T-cell (primary cell): Measurements from ENCODE around the gene PEAK3. TPM values are rescaled to one million over a fixed set of nuclear protein-coding genes. Genes with fewer than 3 reads are reported as not detected.
A peak's percentile ranks its signal among the peaks of the same experiment; 100 is the strongest.

Experiments used
- ATAC-seq, 4 experiments: fragments of 200-7000 bp in 3 of 4; fragments of 150-1000 bp in 1 of 4; cut with Tn5 transposase; replicated peaks in 1 of 4; 1 replicate in 3 of 4; 2 replicates in 1 of 4; pipeline ENCODE4 v1.10.0; 2021; ENCODE audit warnings: moderate library complexity in 3 of 4, mild to moderate bottlenecking in 2 of 4, moderate number of reproducible peaks in 1 of 4
- CTCF ChIA-PET, 2 donors: fragments of 300-600 bp; sonication (Branson Sonifier 250); formaldehyde crosslinking; loops; one replicate each; lab custom pipeline; 2022; ENCODE audit warnings: antibody characterized with exemption in 2 of 2; lab: Charles Lee
- POLR2A ChIA-PET, 2 donors: fragments of 300-600 bp; sonication (Branson Sonifier 250); formaldehyde crosslinking; loops; one replicate each; lab custom pipeline; 2022; ENCODE audit warnings: antibody characterized with exemption in 2 of 2; lab: Charles Lee
- DNase-seq, 35 experiments: peaks; one replicate each; pipeline versions ENCODE4 v3.0.0 to v3.0.0-alpha.2; 2013 to 2023
- H3K27ac ChIP-seq: one replicate; pipeline ENCODE4 v1.5.1; 2013; ENCODE audit warnings: low read length
- H3K27me3 ChIP-seq, 2 experiments: replicated peaks in 1 of 2; 1 replicate in 1 of 2; 2 replicates in 1 of 2; pipeline versions ENCODE4 v1.6.1 to v1.7.0; 2013; ENCODE audit warnings: low read length in 1 of 2, mixed read lengths in 1 of 2; ENCODE audit not compliant: control insufficient read depth in 2 of 2, insufficient read depth in 2 of 2; ENCODE audit errors: extremely low read depth in 1 of 2
- H3K36me3 ChIP-seq, 2 donors: 1 replicate in 1 of 2; 2 replicates in 1 of 2; pipeline versions ENCODE4 v1.6.1 to v1.7.0; 2013; ENCODE audit warnings: low read length in 1 of 2; ENCODE audit not compliant: control insufficient read depth in 2 of 2, insufficient read depth in 1 of 2; ENCODE audit errors: extremely low read depth in 1 of 2
- H3K4me1 ChIP-seq, 2 experiments: 1 replicate in 1 of 2; 2 replicates in 1 of 2; pipeline versions ENCODE4 v1.6.1 to v1.7.0; 2013; ENCODE audit warnings: low read length in 2 of 2, mixed read lengths in 1 of 2; ENCODE audit not compliant: insufficient read depth in 2 of 2, control insufficient read depth in 1 of 2; ENCODE audit errors: extremely low read depth in 1 of 2
- H3K4me3 ChIP-seq, 2 donors: 1 replicate in 1 of 2; 2 replicates in 1 of 2; pipeline versions ENCODE4 v1.5.1 to v1.7.0; 2013; ENCODE audit warnings: mild to moderate bottlenecking in 2 of 2, low read length in 1 of 2, moderate library complexity in 1 of 2; ENCODE audit not compliant: control insufficient read depth in 1 of 2; ENCODE audit errors: extremely low read depth in 1 of 2
- H3K9me3 ChIP-seq: 2 replicates; pipeline ENCODE4 v1.7.0; 2013
- H3K27ac Mint-ChIP-seq, 2 donors: one replicate each; pipeline ENCODE4 v1.8.0; 2020 to 2021; ENCODE audit warnings: mild to moderate bottlenecking in 2 of 2, mixed read lengths in 2 of 2
- H3K27me3 Mint-ChIP-seq, 2 donors: one replicate each; pipeline ENCODE4 v1.8.0; 2021 to 2022; ENCODE audit warnings: mixed read lengths in 2 of 2
- H3K36me3 Mint-ChIP-seq: one replicate; pipeline ENCODE4 v1.8.0; 2021; ENCODE audit warnings: mixed read lengths
- H3K4me1 Mint-ChIP-seq, 3 donors: one replicate each; pipeline ENCODE4 v1.8.0; 2020 to 2022; ENCODE audit warnings: mixed read lengths in 3 of 3, mild to moderate bottlenecking in 1 of 3
- H3K4me3 Mint-ChIP-seq, 3 donors: one replicate each; pipeline ENCODE4 v1.8.0; 2020 to 2022; ENCODE audit warnings: mild to moderate bottlenecking in 3 of 3, mixed read lengths in 3 of 3, moderate library complexity in 3 of 3
- H3K9me3 Mint-ChIP-seq, 3 donors: one replicate each; pipeline ENCODE4 v1.8.0; 2020 to 2022; ENCODE audit warnings: mixed read lengths in 3 of 3
- WGBS: methylation state at CpG from one replicate; pipeline ENCODE4 v1.1.5; 2013; ENCODE audit warnings: missing lambda C conversion rate; ENCODE audit not compliant: insufficient coverage; 5-methylcytosine and 5-hydroxymethylcytosine counted together
- total RNA-seq, 35 experiments: library from RNA in 6 of 35; stranded (reverse) in 6 of 35; fragments of 120-200 nt in 1 of 35; gene quantifications; one replicate each; pipeline versions ENCODE4 v1.2.1 to v1.2.4 and lab custom pipeline; 2013 to 2026

PEAK3 gene
- total RNA-seq, 5 donors from 2014 or later (not counting 1 experiment from before 2014, with no cell fraction given) = 0.22 to 0.49 (median 0.30) TPM; not detected in 2

- Histone ChIP-seq H3K27ac (no peak overlapping the region), H3K4me1 (peaks cover 2 to 46% of the 10 kb centered on the region in 2 experiments), H3K4me3 (no peak overlapping the region), H3K9me3 (no peaks in the 10 kb centered on the region), H3K27me3 (no peaks in the 10 kb centered on the region), H3K36me3 (peaks cover 0 to 30% of the 10 kb centered on the region in 2 donors)
- H3K4me1 Mint-ChIP-seq = peaks cover 36 to 38% (median 36%) of the 10 kb centered on the region in 3 donors
- ChIA-PET CTCF (interaction anchor here in 1 of 2 donors (0.6 kb wide), 1 partner anchor 824 kb away, joined by 5 read pairs; no protein-coding TSS in a partner anchor), POLR2A (interaction anchor here (0.6 to 0.7 kb wide), 3 partner anchors 8 to 37 kb away, joined by 3 to 14 read pairs (median 3); no protein-coding TSS in a partner anchor)
- DNase-seq = peak in 16 of 35 experiments; percentile 32 to 68 (median 48)
- peak overlapping the region; percentile 48 to 73 for H3K27ac Mint-ChIP-seq
- H3K4me3 Mint-ChIP-seq = peak overlapping the region in 2 of 3 donors; percentile 27 to 39
- 60% methylated on average over 8 of the region's 16 CpGs for WGBS
- ATAC-seq = peak in 3 of 4 experiments; percentile 7 to 23 (median 18)
- H3K36me3 Mint-ChIP-seq = peaks cover 17% of the 10 kb centered on the region
- no peaks in the 10 kb centered on the region for H3K9me3 Mint-ChIP-seq
- H3K27me3 Mint-ChIP-seq = no peaks in the 10 kb centered on the region
These were observed 6.9 kb downstream of the PEAK3 start for GRCh38 chr19:2274931-2275535.

- no peaks in the 10 kb centered on the region for H3K9me3 ChIP-seq
- H3K4me3 ChIP-seq = no peak overlapping the region
- WGBS = 82% methylated on average over 6 of the region's 9 CpGs
- Mint-ChIP-seq H3K9me3 (no peaks in the 10 kb centered on the region), H3K27ac (peak overlapping the region; percentile 81 to 87), H3K27me3 (no peaks in the 10 kb centered on the region), H3K36me3 (peaks cover 17% of the 10 kb centered on the region), H3K4me1 (peaks cover 36 to 38% (median 36%) of the 10 kb centered on the region in 3 donors), H3K4me3 (peak overlapping the region; percentile 43 to 90 (median 69))
- H3K27me3 ChIP-seq = no peaks in the 10 kb centered on the region
- ATAC-seq (no peak), DNase-seq (peak in 1 of 35 experiments; percentile 25)
- peak overlapping the region; percentile 86 for H3K27ac ChIP-seq
- ChIA-PET POLR2A (interaction anchor here (0.6 to 0.7 kb wide), 3 partner anchors 8 to 36 kb away, joined by 3 to 14 read pairs (median 3); no protein-coding TSS in a partner anchor), CTCF (interaction anchor here (0.5 to 1.7 kb wide), 4 partner anchors 15 to 823 kb away, joined by 4 to 7 read pairs (median 4); partner anchors contain the start of gene ZNF57 (in 1 of the 2))
- peaks cover 2 to 46% of the 10 kb centered on the region in 2 experiments for H3K4me1 ChIP-seq
- peaks cover 0 to 30% of the 10 kb centered on the region in 2 donors for H3K36me3 ChIP-seq
These were observed 7.7 kb downstream of the PEAK3 start for GRCh38 chr19:2274185-2274711.

- peak overlapping the region; percentile 43 to 90 (median 69) for H3K4me3 Mint-ChIP-seq
- H3K27me3 Mint-ChIP-seq = no peaks in the 10 kb centered on the region
- POLR2A ChIA-PET = no interaction called here
These were observed 8.4 kb downstream of the PEAK3 start for GRCh38 chr19:2273356-2274184.

GRCh38 chr19:2271234-2272103 lies 10.5 kb downstream of the PEAK3 start:
- 38% methylated on average over 26 of the region's 43 CpGs for WGBS
- Mint-ChIP-seq H3K9me3 (no peaks in the 10 kb centered on the region), H3K4me3 (peak overlapping the region; percentile 89 to 91 (median 90)), H3K27me3 (no peaks in the 10 kb centered on the region), H3K36me3 (peaks cover 14% of the 10 kb centered on the region), H3K4me1 (peaks cover 42 to 46% (median 44%) of the 10 kb centered on the region in 3 donors), H3K27ac (peak overlapping the region; percentile 89 to 95)
- ChIA-PET CTCF (interaction anchor here (0.7 to 1.4 kb wide), 4 partner anchors 13 to 1012 kb away, joined by 3 to 7 read pairs (median 4); partner anchors contain the start of gene PLEKHJ1 (in 1 of the 2)), POLR2A (interaction anchor here (0.6 to 0.8 kb wide), 2 partner anchors 32 to 204 kb away, joined by 3 to 6 read pairs; partner anchors contain the start of gene GADD45B (in 1 of the 2))
- Histone ChIP-seq H3K27ac (peak overlapping the region; percentile 85), H3K36me3 (peaks cover 0 to 26% of the 10 kb centered on the region in 2 donors), H3K4me3 (peak overlapping the region; percentile 96 to 99), H3K27me3 (no peaks in the 10 kb centered on the region), H3K9me3 (no peaks in the 10 kb centered on the region), H3K4me1 (peaks cover 6 to 53% of the 10 kb centered on the region in 2 experiments)
- ATAC-seq (no peak), DNase-seq (peak in 2 of 35 experiments; percentile 36 to 47)

More at GRCh38 chr19:2273356-2274184, 8.4 kb downstream of the PEAK3 start:
- H3K9me3 ChIP-seq = no peaks in the 10 kb centered on the region
- peak overlapping the region; percentile 15 to 42 for H3K4me3 ChIP-seq
- ATAC-seq (peak in 3 of 4 experiments; percentile 7 to 25 (median 17)), DNase-seq (peak; percentile 54 to 86 (median 69))
- H3K36me3 ChIP-seq = peaks cover 0 to 30% of the 10 kb centered on the region in 2 donors
- WGBS = 6% methylated on average over 42 of the region's 45 CpGs
- Mint-ChIP-seq H3K4me1 (peaks cover 37 to 39% (median 38%) of the 10 kb centered on the region in 3 donors), H3K36me3 (peaks cover 17% of the 10 kb centered on the region), H3K27ac (peak overlapping the region; percentile 81 to 89), H3K9me3 (no peaks in the 10 kb centered on the region)
- CTCF ChIA-PET = interaction anchor here (0.5 to 1.7 kb wide), 4 partner anchors 14 to 627 kb away, joined by 4 to 7 read pairs (median 4); partner anchors contain the start of gene ZNF57 (in 1 of the 2)
- H3K27ac ChIP-seq = peak overlapping the region; percentile 86
- H3K4me1 ChIP-seq = peaks cover 3 to 48% of the 10 kb centered on the region in 2 experiments
- no peaks in the 10 kb centered on the region for H3K27me3 ChIP-seq

GRCh38 chr19:2270423-2271233 lies 11.3 kb downstream of the PEAK3 start:
- under 1% methylated on average over 84 of the region's 88 CpGs for WGBS
- H3K36me3 Mint-ChIP-seq = peaks cover 14% of the 10 kb centered on the region
- Histone ChIP-seq H3K27me3 (no peaks in the 10 kb centered on the region), H3K4me3 (peak overlapping the region; percentile 96 to 99), H3K27ac (peak overlapping the region; percentile 85), H3K36me3 (peaks cover 0 to 24% of the 10 kb centered on the region in 2 donors), H3K4me1 (peaks cover 6 to 55% of the 10 kb centered on the region in 2 experiments), H3K9me3 (no peaks in the 10 kb centered on the region)
- no peaks in the 10 kb centered on the region for H3K27me3 Mint-ChIP-seq
- H3K4me1 Mint-ChIP-seq = peaks cover 46 to 50% (median 48%) of the 10 kb centered on the region in 3 donors
- peak overlapping the region in 1 of 2 donors; percentile 88 for H3K27ac Mint-ChIP-seq
- POLR2A ChIA-PET = interaction anchor here in 1 of 2 donors (0.6 kb wide), 1 partner anchor 119 kb away, joined by 3 read pairs; the partner anchor contains the start of gene AP3D1
- no peaks in the 10 kb centered on the region for H3K9me3 Mint-ChIP-seq
- ATAC-seq (peak; percentile 14 to 21 (median 17)), DNase-seq (peak; percentile 33 to 84 (median 67))
- H3K4me3 Mint-ChIP-seq = peak overlapping the region; percentile 90 to 91 (median 90)
- CTCF ChIA-PET = no interaction called here
